ENCODE measurements around the gene DOCK4. TPM values are rescaled to one million over a fixed set of nuclear protein-coding genes. Genes with fewer than 3 reads are reported as not detected.

Gene DOCK4
- total RNA-seq, 1 experiment from 2014 or later = 31.4 TPM

DNA sequence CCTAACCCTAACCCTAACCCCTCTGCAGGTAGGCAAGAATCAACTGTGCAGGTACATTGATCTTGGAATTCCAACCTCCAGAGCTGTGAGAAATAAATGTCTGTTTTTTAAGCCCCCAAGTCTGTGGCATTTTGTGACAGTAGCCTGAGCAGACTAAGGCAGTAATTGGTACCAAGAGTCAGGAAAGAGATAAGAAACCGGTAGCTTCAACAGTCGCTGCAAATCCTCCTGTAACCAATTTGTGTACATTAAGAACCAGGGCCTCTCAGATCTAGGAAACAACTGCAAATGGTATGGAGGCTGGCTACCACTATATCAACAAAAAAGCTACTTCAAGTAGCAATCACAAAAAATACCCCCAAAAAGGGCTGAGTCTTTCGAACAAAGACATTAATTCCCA lies 67.3 kb downstream of the DOCK4 start:
- TF ChIP-seq, protein P1, sequence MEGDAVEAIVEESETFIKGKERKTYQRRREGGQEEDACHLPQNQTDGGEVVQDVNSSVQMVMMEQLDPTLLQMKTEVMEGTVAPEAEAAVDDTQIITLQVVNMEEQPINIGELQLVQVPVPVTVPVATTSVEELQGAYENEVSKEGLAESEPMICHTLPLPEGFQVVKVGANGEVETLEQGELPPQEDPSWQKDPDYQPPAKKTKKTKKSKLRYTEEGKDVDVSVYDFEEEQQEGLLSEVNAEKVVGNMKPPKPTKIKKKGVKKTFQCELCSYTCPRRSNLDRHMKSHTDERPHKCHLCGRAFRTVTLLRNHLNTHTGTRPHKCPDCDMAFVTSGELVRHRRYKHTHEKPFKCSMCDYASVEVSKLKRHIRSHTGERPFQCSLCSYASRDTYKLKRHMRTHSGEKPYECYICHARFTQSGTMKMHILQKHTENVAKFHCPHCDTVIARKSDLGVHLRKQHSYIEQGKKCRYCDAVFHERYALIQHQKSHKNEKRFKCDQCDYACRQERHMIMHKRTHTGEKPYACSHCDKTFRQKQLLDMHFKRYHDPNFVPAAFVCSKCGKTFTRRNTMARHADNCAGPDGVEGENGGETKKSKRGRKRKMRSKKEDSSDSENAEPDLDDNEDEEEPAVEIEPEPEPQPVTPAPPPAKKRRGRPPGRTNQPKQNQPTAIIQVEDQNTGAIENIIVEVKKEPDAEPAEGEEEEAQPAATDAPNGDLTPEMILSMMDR (IDR thresholded peaks at IDR 0.05; ENCODE audit: unreplicated experiment) = no peak
- H3K9me3 Mint-ChIP-seq (ENCODE audit: unreplicated experiment) = no peaks in the 10 kb centered on the region
- H3K4me1 Mint-ChIP-seq (ENCODE audit: insufficient read depth, unreplicated experiment) = peaks cover 6% of the 10 kb centered on the region
- no peaks in the 10 kb centered on the region for H3K27me3 Mint-ChIP-seq (ENCODE audit: insufficient read depth, unreplicated experiment)
- intact Hi-C loops (cut with micrococcal nuclease) = no loop called here
- ChIA-PET CTCF (interaction anchor here (1.0 kb wide), 1 partner anchor 10 kb away, joined by 3 read pairs; no protein-coding TSS in a partner anchor), POLR2A (interaction anchor here (1.0 to 1.4 kb wide), 2 partner anchors 10 to 67 kb away, joined by 3 to 4 read pairs; no protein-coding TSS in a partner anchor)
- no peak for DNase-seq (ENCODE audit: unreplicated experiment)
- peaks cover 6% of the 10 kb centered on the region for H3K36me3 Mint-ChIP-seq (ENCODE audit: insufficient read depth, unreplicated experiment)
- no peak overlapping the region for H3K4me3 Mint-ChIP-seq (ENCODE audit: unreplicated experiment)
- BruUV-seq (replicated peaks) = no TSS peak
- no peak overlapping the region for H3K27ac Mint-ChIP-seq (ENCODE audit: low read depth, unreplicated experiment)

DNA sequence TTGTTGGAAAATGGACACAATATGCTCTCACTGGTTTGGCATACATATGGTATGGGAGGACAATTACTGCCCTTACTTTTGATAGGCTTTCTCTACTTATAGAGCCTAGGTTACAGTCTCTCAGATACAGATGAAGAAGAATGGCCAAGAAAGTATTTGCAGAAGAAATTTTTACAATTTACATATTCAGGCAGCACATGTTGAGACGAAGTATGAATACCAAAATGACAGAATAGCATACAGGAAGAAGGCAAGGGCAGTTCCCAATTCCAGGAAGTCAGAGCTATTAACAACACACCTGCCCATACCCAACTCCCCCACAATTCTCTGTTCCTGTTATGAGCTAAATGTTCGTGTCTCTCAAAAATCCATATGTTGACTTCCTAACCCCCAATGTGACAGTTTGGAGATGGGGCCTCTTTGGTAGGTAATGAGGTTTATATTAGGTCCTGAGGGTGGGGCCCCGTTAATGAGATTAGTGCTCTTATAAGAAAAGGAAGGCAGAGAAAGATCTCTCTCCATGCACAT lies 67.8 kb downstream of the DOCK4 start:
- no TSS peak for BruUV-seq (replicated peaks)
- Mint-ChIP-seq H3K4me3 (ENCODE audit: unreplicated experiment) (no peak overlapping the region), H3K36me3 (ENCODE audit: insufficient read depth, unreplicated experiment) (peaks cover 6% of the 10 kb centered on the region), H3K4me1 (ENCODE audit: insufficient read depth, unreplicated experiment) (peaks cover under 1% of the 10 kb centered on the region), H3K27me3 (ENCODE audit: insufficient read depth, unreplicated experiment) (no peaks in the 10 kb centered on the region), H3K27ac (ENCODE audit: low read depth, unreplicated experiment) (no peak overlapping the region), H3K9me3 (ENCODE audit: unreplicated experiment) (no peaks in the 10 kb centered on the region)
- no peak for DNase-seq (ENCODE audit: unreplicated experiment)
- CTCF ChIA-PET = interaction anchor here (1.0 kb wide), 1 partner anchor 9 kb away, joined by 3 read pairs; no protein-coding TSS in a partner anchor
- intact Hi-C loops (cut with micrococcal nuclease) = no loop called here
- POLR2A ChIA-PET = interaction anchor here (1.4 kb wide), 1 partner anchor 67 kb away, joined by 4 read pairs; no protein-coding TSS in a partner anchor
- TF ChIP-seq, protein P1 (IDR thresholded peaks at IDR 0.05; ENCODE audit: unreplicated experiment) = no peak

- intact Hi-C loops (cut with micrococcal nuclease) = no loop called here
- Mint-ChIP-seq H3K9me3 (ENCODE audit: unreplicated experiment) (no peaks in the 10 kb centered on the region), H3K4me3 (ENCODE audit: unreplicated experiment) (no peak overlapping the region), H3K4me1 (ENCODE audit: insufficient read depth, unreplicated experiment) (no peaks in the 10 kb centered on the region), H3K27me3 (ENCODE audit: insufficient read depth, unreplicated experiment) (no peaks in the 10 kb centered on the region), H3K36me3 (ENCODE audit: insufficient read depth, unreplicated experiment) (peaks cover 6% of the 10 kb centered on the region), H3K27ac (ENCODE audit: low read depth, unreplicated experiment) (no peak overlapping the region)
- TF ChIP-seq, protein P1 (IDR thresholded peaks at IDR 0.05; ENCODE audit: unreplicated experiment) = no peak
- DNase-seq (ENCODE audit: unreplicated experiment) = no peak
- no TSS peak for BruUV-seq (replicated peaks)
- CTCF ChIA-PET = interaction anchor here (0.7 kb wide), 1 partner anchor 13 kb away, joined by 3 read pairs; no protein-coding TSS in a partner anchor
- POLR2A ChIA-PET = no interaction called here
Observed at GRCh38 chr7:112137141-112138101, 68.8 kb downstream of the DOCK4 start.

All from MCF 10A (cell line).